Activated T-cell treated with anti-CD3 and anti-CD28 coated beads, Interleukin-2, amount 50 U/mL, for 72 hours (primary cell): Measurements from ENCODE around the gene LCN15. TPM values are rescaled to one million over a fixed set of nuclear protein-coding genes. Genes with fewer than 3 reads are reported as not detected.
"Not testable (repeated sequence)": the region's sequence is repeated elsewhere in the genome, so short reads cannot be mapped to it uniquely, and the experiment has no call there.

Source experiments
- ATAC-seq, 2 donors: fragments of 150-1000 bp; cut with Tn5 transposase; replicated peaks in 1 of 2; 2 replicates each; pipeline ENCODE4 v1.10.0; 2021; ENCODE audit warnings: moderate library complexity in 2 of 2, mild to moderate bottlenecking in 1 of 2
- DNase-seq, 2 donors: peaks; one replicate each; pipeline ENCODE4 v3.0.0; 2021 to 2022; ENCODE audit warnings: mixed read lengths in 1 of 2
- H3K27ac Mint-ChIP-seq: one replicate; pipeline ENCODE4 v1.8.0; 2022; ENCODE audit warnings: mild to moderate bottlenecking, moderate library complexity, mixed read lengths
- H3K27me3 Mint-ChIP-seq: one replicate; pipeline ENCODE4 v1.8.0; 2022; ENCODE audit warnings: low read depth, mixed read lengths
- H3K36me3 Mint-ChIP-seq, 2 donors: one replicate each; pipeline ENCODE4 v1.8.0; 2022; ENCODE audit warnings: mixed read lengths in 2 of 2, mild to moderate bottlenecking in 1 of 2; ENCODE audit not compliant: insufficient read depth in 2 of 2
- H3K4me1 Mint-ChIP-seq: one replicate; pipeline ENCODE4 v1.8.0; 2022; ENCODE audit warnings: low read depth, mixed read lengths
- H3K4me3 Mint-ChIP-seq, 2 donors: one replicate each; pipeline ENCODE4 v1.8.0; 2022; ENCODE audit warnings: mild to moderate bottlenecking in 2 of 2, mixed read lengths in 2 of 2, moderate library complexity in 2 of 2
- H3K9me3 Mint-ChIP-seq, 2 donors: one replicate each; pipeline ENCODE4 v1.8.0; 2022; ENCODE audit warnings: mixed read lengths in 2 of 2
- total RNA-seq, 2 donors: library from RNA; stranded (reverse); gene quantifications; one replicate each; pipeline ENCODE4 v1.2.3, GENCODE V29; 2022

The LCN15 gene
- total RNA-seq, 2 donors from 2014 or later, result not detected

- peak within 1 kb of the TSS; percentile 81 to 88 for H3K4me3 Mint-ChIP-seq
- peak; percentile 100 for DNase-seq
- no peaks in the 10 kb centered on the region for H3K27me3 Mint-ChIP-seq
- no peaks in the 10 kb centered on the region for H3K36me3 Mint-ChIP-seq
- ATAC-seq, result peak; percentile 90 to 91
- peaks cover 32% of the 10 kb centered on the region for H3K4me1 Mint-ChIP-seq
- no peaks in the 10 kb centered on the region for H3K9me3 Mint-ChIP-seq
- peak within 1 kb of the TSS; percentile 22 for H3K27ac Mint-ChIP-seq
Observed at GRCh38 chr9:136790640-136791515, 26.6 kb upstream of the LCN15 start, which contains the start of gene TMEM141. TSS of gene TMEM141 (plus strand) at chr9:136791344. CDS start at chr9:136791371, 27 bp downstream.

GRCh38 chr9:136789523-136789937 is 25.2 kb upstream of the LCN15 start:
- H3K4me1 Mint-ChIP-seq, result peaks cover 38% of the 10 kb centered on the region
- H3K27me3 Mint-ChIP-seq, result no peaks in the 10 kb centered on the region
- no peak overlapping the region for H3K27ac Mint-ChIP-seq
- H3K9me3 Mint-ChIP-seq, result no peaks in the 10 kb centered on the region
- H3K4me3 Mint-ChIP-seq, result no peak overlapping the region
- no peaks in the 10 kb centered on the region for H3K36me3 Mint-ChIP-seq
- no peak for DNase-seq
- ATAC-seq, result no peak

- not testable (repeated sequence) for H3K27ac Mint-ChIP-seq, H3K36me3 Mint-ChIP-seq, DNase-seq, H3K9me3 Mint-ChIP-seq, H3K27me3 Mint-ChIP-seq, ATAC-seq
- Mint-ChIP-seq H3K4me1 (peaks cover 40% of the 10 kb centered on the region), H3K4me3 (peak overlapping the region; percentile 44 to 63)
Observed at GRCh38 chr9:136788644-136789522, 24.6 kb upstream of the LCN15 start.

GRCh38 chr9:136787690-136788400 is 23.5 kb upstream of the LCN15 start:
- DNase-seq (peak; percentile 83 to 85), ATAC-seq (peak in 1 of 2 donors; percentile 10)
- Mint-ChIP-seq H3K9me3 (no peaks in the 10 kb centered on the region), H3K4me1 (peaks cover 34% of the 10 kb centered on the region), H3K27me3 (no peaks in the 10 kb centered on the region), H3K27ac (no peak overlapping the region), H3K36me3 (no peaks in the 10 kb centered on the region), H3K4me3 (peak overlapping the region; percentile 44 to 63)

GRCh38 chr9:136786983-136787382 is 22.7 kb upstream of the LCN15 start:
- DNase-seq, H3K27me3 Mint-ChIP-seq, ATAC-seq, H3K9me3 Mint-ChIP-seq, H3K4me3 Mint-ChIP-seq, H3K27ac Mint-ChIP-seq, H3K36me3 Mint-ChIP-seq: not testable (repeated sequence)
- peaks cover 29% of the 10 kb centered on the region for H3K4me1 Mint-ChIP-seq

GRCh38 chr9:136786451-136786850 is 22.1 kb upstream of the LCN15 start:
- H3K27me3 Mint-ChIP-seq, result no peaks in the 10 kb centered on the region
- peaks cover 28% of the 10 kb centered on the region for H3K4me1 Mint-ChIP-seq
- no peaks in the 10 kb centered on the region for H3K36me3 Mint-ChIP-seq
- DNase-seq (no peak), ATAC-seq (no peak)
- no peak overlapping the region for H3K4me3 Mint-ChIP-seq
- no peak overlapping the region for H3K27ac Mint-ChIP-seq
- H3K9me3 Mint-ChIP-seq, result no peaks in the 10 kb centered on the region

GRCh38 chr9:136785565-136786355 is 21.4 kb upstream of the LCN15 start:
- not testable (repeated sequence) for ATAC-seq

GRCh38 chr9:136784997-136785361 is 20.7 kb upstream of the LCN15 start:
- ATAC-seq (peak; percentile 67 to 76), DNase-seq (no peak)
- no peak overlapping the region for H3K27ac Mint-ChIP-seq
- no peak overlapping the region for H3K4me3 Mint-ChIP-seq
- peaks cover 22% of the 10 kb centered on the region for H3K4me1 Mint-ChIP-seq
- no peaks in the 10 kb centered on the region for H3K36me3 Mint-ChIP-seq
- H3K9me3 Mint-ChIP-seq, result no peaks in the 10 kb centered on the region
- no peaks in the 10 kb centered on the region for H3K27me3 Mint-ChIP-seq

More at GRCh38 chr9:136785565-136786355, 21.4 kb upstream of the LCN15 start:
- not testable (repeated sequence) for DNase-seq, H3K4me3 Mint-ChIP-seq, H3K27me3 Mint-ChIP-seq, H3K27ac Mint-ChIP-seq, H3K36me3 Mint-ChIP-seq, H3K9me3 Mint-ChIP-seq
- peaks cover 28% of the 10 kb centered on the region for H3K4me1 Mint-ChIP-seq

GRCh38 chr9:136784249-136784996 is 20.1 kb upstream of the LCN15 start:
- no peak overlapping the region for H3K4me3 Mint-ChIP-seq
- ATAC-seq (no peak), DNase-seq (no peak)
- peaks cover 22% of the 10 kb centered on the region for H3K4me1 Mint-ChIP-seq
- peaks cover 1% of the 10 kb centered on the region for H3K27me3 Mint-ChIP-seq
- no peaks in the 10 kb centered on the region for H3K9me3 Mint-ChIP-seq
- H3K27ac Mint-ChIP-seq, result no peak overlapping the region
- H3K36me3 Mint-ChIP-seq, result no peaks in the 10 kb centered on the region

- DNase-seq (no peak), ATAC-seq (no peak)
- Mint-ChIP-seq H3K4me1 (peaks cover 10% of the 10 kb centered on the region), H3K36me3 (no peaks in the 10 kb centered on the region), H3K9me3 (no peaks in the 10 kb centered on the region), H3K27ac (no peak overlapping the region), H3K4me3 (no peak overlapping the region), H3K27me3 (peaks cover 18% of the 10 kb centered on the region)
Observed at GRCh38 chr9:136782452-136782851, 18.1 kb upstream of the LCN15 start.

GRCh38 chr9:136779808-136780207 is 15.5 kb upstream of the LCN15 start:
- Mint-ChIP-seq H3K27ac (no peak overlapping the region), H3K36me3 (no peaks in the 10 kb centered on the region)
- ATAC-seq, result no peak

More at GRCh38 chr9:136779808-136780207, 15.5 kb upstream of the LCN15 start:
- no peaks in the 10 kb centered on the region for H3K9me3 Mint-ChIP-seq
- peaks cover 18% of the 10 kb centered on the region for H3K27me3 Mint-ChIP-seq
- no peak for DNase-seq
- H3K4me1 Mint-ChIP-seq, result peaks cover 5% of the 10 kb centered on the region
- H3K4me3 Mint-ChIP-seq, result no peak overlapping the region
